HepG2 (cell line): ENCODE results near the gene PCBD1. TPM values are rescaled to one million over a fixed set of nuclear protein-coding genes. Genes with fewer than 3 reads are reported as not detected.

Experiments
- ATAC-seq: fragments of 200-7000 bp; cut with Tn5 transposase; 3 replicates; pipeline ENCODE4 v1.9.1; 2020; ENCODE audit warnings: mild to moderate bottlenecking, moderate library complexity
- BruUV-seq: library from RNA; stranded (reverse); fragments of 400-500 nt; replicated peaks from 2 replicates; lab custom pipeline; 2021; lab: Mats Ljungman, UMichigan
- CTCF ChIA-PET: fragments of 300-600 bp; formaldehyde crosslinking; extraction: SDS; loops from one replicate; lab custom pipeline; 2021; ENCODE audit warnings: low total read pairs, inconsistent platforms, low intra/inter-chr PET ratio; lab: Yijun Ruan, JAX
- POLR2A ChIA-PET: fragments of 350-600 bp; sonication (Branson Sonifier 250); formaldehyde crosslinking; loops from one replicate; lab custom pipeline; 2020; ENCODE audit warnings: antibody characterized with exemption, inconsistent platforms; lab: Yijun Ruan, JAX
- DNase-seq: peaks from one replicate; pipeline ENCODE4 v3.0.0-alpha.2; 2015; ENCODE audit warnings: low spot score
- FAIRE-seq: peaks from 3 replicates; lab custom pipeline; 2011; peaks lifted over from hg19 to GRCh38; lab: Jason Lieb, UNC
- H2AFZ ChIP-seq: one replicate; pipeline ENCODE4 v1.6.1; 2011; ENCODE audit warnings: low read length, inconsistent platforms
- H3K27ac ChIP-seq: fragments of 300-600 bp; 3 replicates; pipeline ENCODE4 v1.8.0; 2011; ENCODE audit warnings: mixed run types, mild to moderate bottlenecking, mixed read lengths, low read length, inconsistent platforms; ENCODE audit not compliant: insufficient read depth; ENCODE audit errors: extremely low read length
- H3K27me3 ChIP-seq, 2 experiments: fragments of 200-600 bp in 1 of 2; 2 replicates in 1 of 2; 3 replicates in 1 of 2; pipeline versions ENCODE4 v1.6.0 to v1.8.0; 2011; ENCODE audit warnings: low read length in 2 of 2, mild to moderate bottlenecking in 2 of 2, moderate library complexity in 2 of 2, inconsistent platforms in 1 of 2; ENCODE audit not compliant: insufficient read depth in 2 of 2, control insufficient read depth in 1 of 2
- H3K36me3 ChIP-seq, 2 experiments: fragments of 200-600 bp in 1 of 2; replicated peaks in 1 of 2; 2 replicates in 1 of 2; 3 replicates in 1 of 2; pipeline versions ENCODE4 v1.5.1 to v1.8.0; 2011; ENCODE audit warnings: low read length in 2 of 2, inconsistent platforms in 1 of 2; ENCODE audit not compliant: insufficient read depth in 2 of 2, control insufficient read depth in 1 of 2
- H3K4me1 ChIP-seq: 2 replicates; pipeline ENCODE4 v1.5.1; 2012; ENCODE audit warnings: low read length, inconsistent platforms; ENCODE audit not compliant: insufficient read depth
- H3K4me2 ChIP-seq: 2 replicates; pipeline ENCODE4 v1.6.0; 2011; ENCODE audit warnings: low read depth, low read length, inconsistent platforms
- H3K4me3 ChIP-seq, 3 experiments: fragments of 200-600 bp in 1 of 3; sonication (generic), shearing (Covaris generic) in 1 of 3; replicated peaks in 1 of 3; 2 replicates each; pipeline ENCODE4 v1.5.1; 2011 to 2016; ENCODE audit warnings: low read length in 3 of 3, inconsistent platforms in 2 of 3, low read depth in 2 of 3, mild to moderate bottlenecking in 2 of 3, control low read depth in 1 of 3, mixed read lengths in 1 of 3; ENCODE audit not compliant: insufficient read depth in 1 of 3
- H3K79me2 ChIP-seq: one replicate; pipeline ENCODE4 v1.6.1; 2011; ENCODE audit warnings: low read length, inconsistent platforms; ENCODE audit not compliant: insufficient read depth
- H3K9ac ChIP-seq: 2 replicates; pipeline ENCODE4 v1.6.0; 2011; ENCODE audit warnings: mild to moderate bottlenecking, low read depth, low read length, inconsistent platforms; ENCODE audit not compliant: insufficient read depth
- H3K9me3 ChIP-seq: 2 replicates; pipeline ENCODE4 v1.5.1; 2012; ENCODE audit warnings: mild to moderate bottlenecking, low read length
- H4K20me1 ChIP-seq: 2 replicates; pipeline ENCODE4 v1.6.0; 2011; ENCODE audit warnings: inconsistent platforms, mild to moderate bottlenecking, low read length, moderate library complexity; ENCODE audit not compliant: insufficient read depth
- CCAR2 ChIP-seq: fragments of 200-400 bp; formaldehyde crosslinking; optimal IDR thresholded peaks from 2 replicates; pipeline ENCODE3; 2018; ENCODE audit warnings: low read depth, mild to moderate bottlenecking, low read length, moderate library complexity
- ELF3 ChIP-seq: IDR thresholded peaks from 2 replicates; pipeline ENCODE4 v1.6.1; 2016; ENCODE audit warnings: missing genetic modification reagents, missing compliant biosample characterization
- FOXO1 ChIP-seq: sonication (generic); formaldehyde crosslinking; IDR thresholded peaks from 2 replicates; pipeline ENCODE4 v1.4.0; 2020; ENCODE audit warnings: missing genetic modification reagents
- NFAT5 ChIP-seq: sonication (generic); formaldehyde crosslinking; IDR thresholded peaks from 2 replicates; pipeline ENCODE4 v1.4.0; 2020; ENCODE audit warnings: missing genetic modification reagents
- NFE2 ChIP-seq: sonication (generic); formaldehyde crosslinking; IDR thresholded peaks from 2 replicates; pipeline ENCODE4 v1.4.0; 2020; ENCODE audit warnings: missing genetic modification reagents
- PHF5A ChIP-seq: IDR thresholded peaks from one replicate; pipeline ENCODE4 v1.6.1; 2018; ENCODE audit warnings: low read depth, missing genetic modification reagents; ENCODE audit not compliant: unreplicated experiment
- RFX5 ChIP-seq: IDR thresholded peaks from 2 replicates; pipeline ENCODE4 v1.6.1; 2011; ENCODE audit warnings: low read depth, low read length, improper control_type of control experiment
- SETDB1 ChIP-seq: sonication (generic); formaldehyde crosslinking; IDR thresholded peaks from 2 replicates; pipeline ENCODE4 v1.5.1; 2020; ENCODE audit warnings: missing genetic modification reagents, mild to moderate bottlenecking, borderline replicate concordance
- SNAI1 ChIP-seq: sonication (generic); formaldehyde crosslinking; IDR thresholded peaks from 2 replicates; pipeline ENCODE4 v1.5.0; 2020; ENCODE audit warnings: mild to moderate bottlenecking, missing genetic modification reagents, borderline replicate concordance
- YEATS4 ChIP-seq: sonication (generic); formaldehyde crosslinking; IDR thresholded peaks from 2 replicates; pipeline ENCODE4 v1.4.0; 2020; ENCODE audit warnings: missing genetic modification reagents, borderline replicate concordance
- ZNF17 ChIP-seq: sonication (generic); formaldehyde crosslinking; IDR thresholded peaks from 2 replicates; pipeline ENCODE4 v1.5.0; 2020; ENCODE audit warnings: mild to moderate bottlenecking, missing genetic modification reagents
- ZNF549 ChIP-seq: sonication (generic); formaldehyde crosslinking; IDR thresholded peaks from 2 replicates; pipeline ENCODE4 v1.5.0; 2020; ENCODE audit warnings: missing genetic modification reagents
- ZNF557 ChIP-seq: sonication (generic); formaldehyde crosslinking; IDR thresholded peaks from 2 replicates; pipeline ENCODE4 v1.4.0; 2020; ENCODE audit warnings: missing genetic modification reagents
- ZNF598 ChIP-seq: sonication (generic); formaldehyde crosslinking; IDR thresholded peaks from 2 replicates; pipeline ENCODE4 v1.5.1; 2020; ENCODE audit warnings: mild to moderate bottlenecking, missing genetic modification reagents, borderline replicate concordance
- ZNF619 ChIP-seq: sonication (generic); formaldehyde crosslinking; IDR thresholded peaks from 2 replicates; pipeline ENCODE4 v1.4.0; 2020; ENCODE audit warnings: mild to moderate bottlenecking, missing genetic modification reagents
- ZNF674 ChIP-seq: sonication (generic); formaldehyde crosslinking; IDR thresholded peaks from 2 replicates; pipeline ENCODE4 v1.5.0; 2020; ENCODE audit warnings: low read depth, mild to moderate bottlenecking, missing genetic modification reagents
- ZNF772 ChIP-seq: sonication (generic); formaldehyde crosslinking; IDR thresholded peaks from 2 replicates; pipeline ENCODE4 v1.5.0; 2020; ENCODE audit warnings: mild to moderate bottlenecking, missing genetic modification reagents
- ZSCAN12 ChIP-seq: sonication (generic); formaldehyde crosslinking; IDR thresholded peaks from 2 replicates; pipeline ENCODE4 v1.9.0; 2021; ENCODE audit warnings: mild to moderate bottlenecking, missing genetic modification reagents
- WGBS: methylation state at CpG from one replicate; pipeline ENCODE4 v1.1.6; 2017; ENCODE audit warnings: low lambda C conversion rate; 5-methylcytosine and 5-hydroxymethylcytosine counted together
- in situ Hi-C: cut with HindIII; loops from 2 replicates; pipeline ENCODE4 v1.10.0; 2017; ENCODE audit warnings: low pct_unique_long_range_greater_than_20kb; ENCODE audit not compliant: extremely low pct_ligation_motif_present
- intact Hi-C: fragments of 100-400 bp; cut with micrococcal nuclease; formaldehyde crosslinking; loops from one replicate; pipeline ENCODE4 v1.10.0; 2022; ENCODE audit not compliant: unreplicated experiment
- polyA plus RNA-seq, 8 experiments: library from polyadenylated mRNA; depleted of rRNA in 3 of 8; stranded (reverse) in 7 of 8; unstranded in 1 of 8; fragments of >200 nt; fragmentation: Illumina TruSeq in 4 of 8; extraction: Trizol in 4 of 8; gene quantifications; 2 replicates each; pipeline versions ENCODE4 v1.2.1 to v1.2.3, GENCODE V29; 2011 to 2016; ENCODE audit warnings: low read depth in 4 of 8, missing spikeins in 1 of 8, mixed read lengths in 1 of 8; ENCODE audit not compliant: insufficient read depth in 1 of 8
- total RNA-seq, 5 experiments: library from RNA; depleted of rRNA; stranded (reverse); fragments of >200 nt; fragmentation: Illumina TruSeq; extraction: Trizol; gene quantifications; 2 replicates each; pipeline ENCODE4 v1.2.3, GENCODE V29; 2016; ENCODE audit warnings: low read depth in 1 of 5
- TF ChIP-seq, protein P1 (sequence below): sonication (generic); formaldehyde crosslinking; IDR thresholded peaks from 2 replicates; pipeline ENCODE4 v1.5.1; 2020; ENCODE audit warnings: missing genetic modification reagents, mild to moderate bottlenecking, borderline replicate concordance

The PCBD1 gene
- total and polyA plus RNA-seq, 2 of the 13 experiments (the other 11 are each of a cell fraction or from before 2014, with no cell fraction given): 95.3 to 168 TPM

DNA sequence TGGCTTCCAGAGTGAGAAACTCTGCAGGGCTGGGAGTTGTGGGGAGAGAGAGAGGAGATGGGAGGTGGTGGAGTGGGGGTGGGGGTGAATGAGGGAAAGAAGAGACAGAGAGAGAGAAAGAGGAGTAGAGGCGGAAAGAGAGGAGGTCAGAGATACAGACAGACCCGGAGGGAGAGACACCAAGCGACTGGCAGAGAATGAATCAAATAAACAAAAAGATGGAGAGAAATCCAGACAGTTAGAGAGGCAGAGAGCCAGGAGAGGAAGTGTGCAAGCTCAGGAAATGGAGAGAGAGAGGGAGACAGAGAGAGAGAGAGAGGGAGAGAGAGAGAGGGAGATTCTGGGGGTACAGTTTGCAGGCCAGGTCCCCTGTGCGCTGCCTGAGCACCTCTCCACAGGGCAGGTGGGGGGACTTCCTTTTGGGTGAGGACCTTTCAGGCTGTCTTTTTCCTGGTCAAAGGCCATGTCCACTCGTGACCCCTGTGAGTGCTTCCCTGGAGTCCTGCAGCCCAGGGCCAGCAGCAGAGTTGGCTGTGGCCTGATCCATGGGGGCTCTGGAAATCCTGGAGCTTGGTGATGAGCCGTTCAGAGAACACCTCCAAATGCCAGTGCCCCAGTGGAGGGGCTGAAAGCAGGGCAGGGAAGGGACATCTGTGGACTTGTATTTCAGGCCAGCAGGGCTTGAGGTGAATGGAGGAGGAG is 25.0 kb upstream of the PCBD1 start (continued):
- TF ChIP-seq CCAR2 (no peak), ZNF598 (no peak), ZNF17 (no peak)
- TF ChIP-seq, protein P1, sequence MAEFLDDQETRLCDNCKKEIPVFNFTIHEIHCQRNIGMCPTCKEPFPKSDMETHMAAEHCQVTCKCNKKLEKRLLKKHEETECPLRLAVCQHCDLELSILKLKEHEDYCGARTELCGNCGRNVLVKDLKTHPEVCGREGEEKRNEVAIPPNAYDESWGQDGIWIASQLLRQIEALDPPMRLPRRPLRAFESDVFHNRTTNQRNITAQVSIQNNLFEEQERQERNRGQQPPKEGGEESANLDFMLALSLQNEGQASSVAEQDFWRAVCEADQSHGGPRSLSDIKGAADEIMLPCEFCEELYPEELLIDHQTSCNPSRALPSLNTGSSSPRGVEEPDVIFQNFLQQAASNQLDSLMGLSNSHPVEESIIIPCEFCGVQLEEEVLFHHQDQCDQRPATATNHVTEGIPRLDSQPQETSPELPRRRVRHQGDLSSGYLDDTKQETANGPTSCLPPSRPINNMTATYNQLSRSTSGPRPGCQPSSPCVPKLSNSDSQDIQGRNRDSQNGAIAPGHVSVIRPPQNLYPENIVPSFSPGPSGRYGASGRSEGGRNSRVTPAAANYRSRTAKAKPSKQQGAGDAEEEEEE: no peak

- no peak overlapping the region for H3K4me2 ChIP-seq
- no peak overlapping the region for H3K9ac ChIP-seq
- BruUV-seq: no TSS peak
- no peaks in the 10 kb centered on the region for H3K4me1 ChIP-seq
- DNase-seq: no peak
- no peak overlapping the region for H3K4me3 ChIP-seq
- WGBS: 17% methylated on average over 5 of the region's 5 CpGs
- no peak overlapping the region for H2AFZ ChIP-seq
- peaks cover 7 to 60% of the 10 kb centered on the region in 2 experiments; a peak in 4 of 5 replicates for H3K27me3 ChIP-seq
- POLR2A ChIA-PET: no interaction called here
- FAIRE-seq: no peak
- ATAC-seq: no peak
- in situ Hi-C loops: no loop called here
- CTCF ChIA-PET: no interaction called here
- H3K36me3 ChIP-seq: no peaks in the 10 kb centered on the region
- no peaks in the 10 kb centered on the region for H3K9me3 ChIP-seq
- H4K20me1 ChIP-seq: no peaks in the 10 kb centered on the region
- no peak overlapping the region for H3K27ac ChIP-seq
- intact Hi-C loops: no loop called here
- no peaks in the 10 kb centered on the region for H3K79me2 ChIP-seq
- TF ChIP-seq SETDB1 (CRISPR knock-in tag) (no peak), ZNF772 (CRISPR knock-in tag) (no peak), ZNF549 (CRISPR knock-in tag) (no peak), NFE2 (CRISPR knock-in tag) (no peak), ZNF557 (CRISPR knock-in tag) (no peak), ZSCAN12 (no peak), PHF5A (no peak), SNAI1 (no peak), ZNF674 (CRISPR knock-in tag) (no peak), NFAT5 (no peak), RFX5 (no peak), ZNF619 (no peak), FOXO1 (no peak), ELF3 (CRISPR knock-in tag) (no peak), YEATS4 (CRISPR knock-in tag) (no peak)
Observed at GRCh38 chr10:70912556-70912955, 24.2 kb upstream of the PCBD1 start.
